ENCODE results near the gene C22orf42.
"Not testable (repeated sequence)": the region's sequence is repeated elsewhere in the genome, so short reads cannot be mapped to it uniquely, and the experiment has no call there.

DNA sequence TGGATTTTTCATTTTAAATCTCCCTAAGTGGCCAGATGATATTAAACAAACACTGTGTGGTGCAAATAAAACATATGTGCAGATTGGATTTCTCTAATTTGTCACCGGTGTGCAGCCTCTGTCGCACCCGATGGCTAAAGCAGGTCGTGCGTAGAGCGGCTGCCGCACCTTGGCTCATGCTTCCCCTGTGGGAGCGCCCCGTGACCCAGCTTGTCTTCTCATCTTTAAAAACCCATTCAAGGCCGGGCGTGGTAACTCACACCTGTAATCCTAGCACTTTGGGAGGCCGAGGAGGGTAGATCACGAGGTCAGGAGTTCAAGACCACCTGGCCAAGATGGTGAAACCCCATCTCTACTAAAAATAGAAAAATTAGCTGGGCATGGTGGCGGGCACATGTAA is 24.3 kb downstream of the C22orf42 start:
- TF ChIP-seq, protein P1, sequence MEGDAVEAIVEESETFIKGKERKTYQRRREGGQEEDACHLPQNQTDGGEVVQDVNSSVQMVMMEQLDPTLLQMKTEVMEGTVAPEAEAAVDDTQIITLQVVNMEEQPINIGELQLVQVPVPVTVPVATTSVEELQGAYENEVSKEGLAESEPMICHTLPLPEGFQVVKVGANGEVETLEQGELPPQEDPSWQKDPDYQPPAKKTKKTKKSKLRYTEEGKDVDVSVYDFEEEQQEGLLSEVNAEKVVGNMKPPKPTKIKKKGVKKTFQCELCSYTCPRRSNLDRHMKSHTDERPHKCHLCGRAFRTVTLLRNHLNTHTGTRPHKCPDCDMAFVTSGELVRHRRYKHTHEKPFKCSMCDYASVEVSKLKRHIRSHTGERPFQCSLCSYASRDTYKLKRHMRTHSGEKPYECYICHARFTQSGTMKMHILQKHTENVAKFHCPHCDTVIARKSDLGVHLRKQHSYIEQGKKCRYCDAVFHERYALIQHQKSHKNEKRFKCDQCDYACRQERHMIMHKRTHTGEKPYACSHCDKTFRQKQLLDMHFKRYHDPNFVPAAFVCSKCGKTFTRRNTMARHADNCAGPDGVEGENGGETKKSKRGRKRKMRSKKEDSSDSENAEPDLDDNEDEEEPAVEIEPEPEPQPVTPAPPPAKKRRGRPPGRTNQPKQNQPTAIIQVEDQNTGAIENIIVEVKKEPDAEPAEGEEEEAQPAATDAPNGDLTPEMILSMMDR (IDR thresholded peaks at IDR 0.05): not testable (repeated sequence)
- not testable (repeated sequence) for TF ChIP-seq POLR2A (IDR thresholded peaks at IDR 0.05)
